HG03432 (cell line): Measurements from ENCODE around the gene BIN1.

Experiments used
- ATAC-seq: cut with Tn5 transposase; IDR thresholded peaks from one replicate; pipeline ENCODE4 v1.9.1; 2021; ENCODE audit warnings: mild to moderate bottlenecking, moderate library complexity; ENCODE audit not compliant: unreplicated experiment

The BIN1 gene

DNA sequence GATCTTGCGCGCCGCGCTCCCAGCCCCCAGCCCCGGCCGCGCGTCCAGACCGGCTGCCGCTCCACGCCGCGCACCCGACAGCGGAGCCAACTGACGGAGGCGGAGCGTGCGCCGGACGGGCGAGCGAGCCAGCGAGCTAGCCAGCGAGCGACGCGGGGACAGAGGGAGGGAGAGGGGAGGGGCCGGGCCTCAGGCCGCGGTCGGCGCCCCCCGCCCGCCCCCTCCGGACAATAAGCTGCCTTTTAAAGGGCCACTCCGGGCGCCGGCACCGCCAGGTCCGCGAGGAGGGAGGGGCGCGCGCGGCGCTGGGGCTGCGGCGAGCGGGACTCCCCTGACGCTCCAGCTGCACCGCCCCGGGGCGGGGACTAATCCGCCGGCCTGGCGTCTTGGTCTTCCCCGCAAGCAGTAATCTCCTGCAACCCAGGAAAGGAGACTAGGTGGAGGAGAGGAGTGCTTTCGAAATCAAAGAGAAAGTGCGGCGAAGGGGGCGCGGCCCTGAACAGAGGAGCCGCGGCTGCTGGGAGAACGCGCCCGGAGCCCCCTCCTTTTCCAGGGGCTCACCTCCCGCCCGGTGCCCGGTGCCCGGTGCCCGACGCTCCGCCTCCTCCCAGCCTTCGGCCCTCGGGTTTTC is at the start of gene BIN1:
BIN1 (minus strand) TSS at position 164 of the 631 bp plus-strand sequence. CDS start 211 bp downstream, outside the sequence.
- ATAC-seq = peak; percentile 91

- no peak for ATAC-seq
These were observed 49.0 kb upstream of the BIN1 start for GRCh38 chr2:127155947-127156346.

DNA sequence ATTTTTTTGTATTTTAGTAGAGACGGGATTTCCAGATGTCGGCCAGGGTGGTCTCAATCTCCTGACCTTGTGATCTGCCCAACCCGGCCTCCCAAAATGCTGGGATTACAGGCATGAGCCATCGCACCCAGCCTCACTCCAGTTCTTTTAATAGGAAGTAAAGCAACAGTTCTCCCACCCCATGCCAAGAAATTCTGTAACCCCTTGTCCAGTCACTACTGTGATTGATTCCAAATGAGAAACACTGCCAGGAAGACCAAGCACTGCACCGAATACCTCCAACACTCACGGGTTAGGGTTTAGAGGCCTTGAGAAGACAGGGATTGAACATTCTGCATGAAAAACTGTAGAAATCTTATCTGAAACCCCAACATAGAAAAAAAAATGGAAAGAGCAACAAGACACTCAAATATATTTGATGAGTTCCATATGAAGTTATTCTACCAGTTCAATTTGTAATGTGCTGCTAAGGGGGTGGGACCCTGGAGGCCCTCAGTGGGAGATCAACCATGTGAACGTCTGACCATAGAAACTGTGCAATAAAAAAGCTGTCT is 48.2 kb upstream of the BIN1 start:
- no peak for ATAC-seq

GRCh38 chr2:127154396-127154795 is 47.4 kb upstream of the BIN1 start:
- no peak for ATAC-seq

- ATAC-seq = no peak
These were observed 46.8 kb upstream of the BIN1 start for GRCh38 chr2:127153691-127154158.

GRCh38 chr2:127150996-127151395 is 44.0 kb upstream of the BIN1 start:
- no peak for ATAC-seq

GRCh38 chr2:127149384-127149783 is 42.4 kb upstream of the BIN1 start:
- ATAC-seq = no peak

DNA sequence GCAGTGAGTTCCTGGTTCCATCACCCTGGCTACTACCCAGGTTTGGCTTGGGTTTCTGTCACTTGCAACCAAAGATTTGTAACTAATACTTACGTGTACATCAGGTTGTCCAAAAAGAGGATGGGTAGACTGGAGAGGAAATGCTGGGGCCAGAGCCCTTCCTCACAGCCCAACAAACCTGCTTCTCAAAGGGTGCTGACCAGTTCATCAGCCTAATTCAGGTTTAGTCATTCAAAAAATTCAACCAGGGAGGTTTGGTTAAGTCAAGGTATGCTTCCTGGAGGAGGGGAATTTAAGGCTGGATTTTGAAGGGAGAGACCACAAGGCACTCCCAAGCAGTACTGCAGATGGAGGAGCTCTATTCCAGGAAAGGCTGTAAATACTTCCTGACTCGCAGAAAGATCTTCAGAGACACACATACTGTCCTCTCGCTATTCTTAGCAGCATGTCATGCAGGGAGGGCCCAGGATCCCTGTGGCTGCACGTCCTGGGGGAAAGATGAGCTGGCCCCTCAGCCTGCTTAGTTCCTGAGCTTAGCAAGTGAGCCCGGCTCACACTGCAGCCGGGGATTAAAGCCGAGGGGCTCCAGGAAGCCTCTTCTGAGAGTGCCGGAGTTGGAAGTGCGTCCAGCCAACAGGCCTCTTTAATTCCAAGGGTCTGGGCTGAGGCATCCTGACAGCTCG is 40.0 kb upstream of the BIN1 start:
- no peak for ATAC-seq

DNA sequence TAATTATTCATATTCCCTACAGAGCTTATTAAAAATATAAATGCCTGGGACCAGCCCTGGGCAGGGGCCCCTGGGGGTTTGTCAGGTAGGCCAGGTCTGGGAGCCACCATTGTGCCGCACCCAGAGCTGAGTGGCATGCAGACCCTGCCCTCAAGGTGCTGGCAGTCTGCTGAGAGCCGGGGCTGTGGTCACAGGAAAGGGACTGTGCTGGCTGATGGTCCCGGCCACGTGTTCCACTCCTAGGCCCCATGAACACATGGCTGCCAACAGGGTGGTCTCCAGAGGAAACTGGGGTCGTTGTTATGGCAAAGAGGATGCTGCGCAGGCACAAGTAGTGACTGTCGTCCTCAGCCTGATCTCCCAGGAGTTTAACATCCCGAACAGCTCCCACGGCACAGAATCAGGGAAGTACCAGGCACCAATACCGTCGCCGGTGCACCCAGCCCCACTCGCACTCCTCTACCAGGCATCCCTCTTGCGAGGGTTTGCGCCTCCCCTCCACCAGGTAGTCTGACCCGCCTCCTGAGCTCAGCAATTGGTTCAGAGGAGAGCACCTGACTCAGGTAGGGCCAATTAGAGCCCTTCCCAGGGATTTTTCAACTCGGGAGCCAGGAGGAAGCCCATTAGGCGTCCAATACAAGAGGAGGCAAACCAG is 39.2 kb upstream of the BIN1 start:
- ATAC-seq = no peak

- ATAC-seq = no peak
These were observed 38.4 kb upstream of the BIN1 start for GRCh38 chr2:127145280-127145895.

GRCh38 chr2:127143841-127144782 is 37.2 kb upstream of the BIN1 start:
- ATAC-seq = no peak

DNA sequence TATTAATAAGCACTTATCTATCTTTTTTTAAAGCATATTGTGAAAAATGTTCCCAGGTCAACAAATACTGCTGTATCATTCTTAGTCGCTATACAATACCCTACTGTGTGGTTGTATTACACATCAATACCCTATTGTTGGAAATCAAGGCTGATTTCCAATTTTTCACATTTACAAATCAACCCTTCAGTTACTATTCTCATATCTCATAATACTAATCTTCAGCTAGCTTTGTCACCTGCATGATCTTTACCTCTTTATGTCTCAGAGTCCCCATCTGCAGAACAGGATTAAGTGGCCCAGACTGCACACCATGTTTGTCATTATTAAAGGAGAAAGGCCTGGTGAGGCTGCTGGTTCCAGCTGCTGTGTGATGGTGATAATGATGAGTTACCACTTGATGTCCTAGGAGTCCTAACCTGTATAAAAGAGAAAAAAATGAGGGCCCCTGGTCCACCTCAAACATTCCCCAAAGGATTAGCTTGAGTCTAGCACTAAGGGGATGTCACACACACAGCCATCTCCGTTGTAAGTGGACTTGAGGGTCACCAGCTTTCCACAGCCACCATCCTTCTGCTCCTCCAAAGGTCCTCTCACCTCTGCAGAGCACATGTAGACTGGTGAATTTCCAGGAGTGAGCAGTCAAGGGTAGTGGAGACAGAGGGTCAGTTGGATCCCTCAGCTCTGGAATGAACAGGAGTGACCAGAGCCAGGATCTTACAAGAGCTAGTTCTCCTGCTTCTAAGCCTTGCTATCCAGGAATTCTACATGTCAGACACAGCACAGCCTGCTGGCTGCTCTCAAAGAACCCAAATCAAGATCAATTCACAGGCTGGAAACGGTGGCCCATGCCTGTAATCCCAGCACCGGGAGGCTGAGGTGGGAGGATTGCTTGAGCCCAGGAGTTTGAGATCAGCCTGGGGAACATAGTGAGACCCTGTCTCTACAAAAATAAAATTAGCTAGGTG is 36.0 kb upstream of the BIN1 start:
- ATAC-seq = no peak

DNA sequence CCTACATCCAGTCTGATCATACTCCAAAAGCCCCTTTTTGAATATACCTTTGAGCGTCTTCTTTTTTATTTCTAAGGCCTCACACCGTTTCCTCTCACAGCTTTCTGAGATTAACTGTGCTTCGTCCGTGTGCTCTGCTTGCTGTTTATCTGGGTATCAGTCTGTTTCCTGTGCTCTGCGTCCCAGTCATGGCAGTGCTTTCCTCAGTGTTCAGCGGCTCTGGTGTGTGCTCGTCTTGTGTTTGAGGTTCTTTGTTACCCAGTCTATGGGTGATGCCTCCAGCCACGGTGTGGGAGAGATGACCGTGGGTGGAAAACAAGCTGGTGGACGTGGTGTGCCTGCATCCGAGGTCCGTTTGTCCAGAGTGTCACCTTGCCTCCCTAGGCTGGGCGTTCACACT is 33.6 kb upstream of the BIN1 start:
- no peak for ATAC-seq

DNA sequence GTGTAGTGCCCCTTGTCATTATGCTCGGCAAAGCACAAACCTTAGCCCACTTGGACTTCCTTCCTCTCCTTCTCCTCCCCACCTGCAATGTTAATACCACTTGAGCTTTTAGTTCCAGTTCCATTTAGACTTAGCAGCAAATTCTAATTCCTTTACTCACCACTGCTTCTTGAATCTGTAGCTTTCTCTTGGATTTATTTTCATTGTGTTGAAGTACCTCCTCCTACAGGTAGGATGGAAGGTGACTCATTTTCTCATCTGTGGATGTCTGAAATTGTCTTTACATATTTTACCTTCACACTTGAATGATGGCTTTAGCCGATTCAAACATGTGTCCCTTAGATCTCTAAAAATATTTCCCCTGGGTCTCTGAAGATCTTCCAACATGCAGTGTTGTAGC is 32.8 kb upstream of the BIN1 start:
- ATAC-seq = no peak

DNA sequence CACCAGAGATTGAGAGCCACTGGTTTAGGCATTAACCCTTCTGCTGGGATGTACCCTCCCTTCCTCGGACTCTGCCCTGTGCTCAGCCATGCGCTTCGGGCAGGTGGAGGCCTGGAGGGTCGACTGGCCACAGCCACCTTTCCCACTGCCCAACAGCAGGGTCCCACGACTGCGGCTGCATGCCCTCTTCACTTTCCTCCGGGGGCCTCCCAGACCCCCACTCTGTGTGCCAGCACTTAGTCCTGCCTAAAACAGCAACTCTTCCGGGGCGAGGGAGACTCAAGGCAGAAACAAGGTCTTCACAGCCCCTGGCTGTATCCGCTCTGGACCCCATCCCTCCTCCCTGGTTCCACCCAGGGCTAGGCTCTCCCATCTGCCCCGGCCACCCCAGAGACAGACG is 31.3 kb upstream of the BIN1 start:
- ATAC-seq = no peak

DNA sequence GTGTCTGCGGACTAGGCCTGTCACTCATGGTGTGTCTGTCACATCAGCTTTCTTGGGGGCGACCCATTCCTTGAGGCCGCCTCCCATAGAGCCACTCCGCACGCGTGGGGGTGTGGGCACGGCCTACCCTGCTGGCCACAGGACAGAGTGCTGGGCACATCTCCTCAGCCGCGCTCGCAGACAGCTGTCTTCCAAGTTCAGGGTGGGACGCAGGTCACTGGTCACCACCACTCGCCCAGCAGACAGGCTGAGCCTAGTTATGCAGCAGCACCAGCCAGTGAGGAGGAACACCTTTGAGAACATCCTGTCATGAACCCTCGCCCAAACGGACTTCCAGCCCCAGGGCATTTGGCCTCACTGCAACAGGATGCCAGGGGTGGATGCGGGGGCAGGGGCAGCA is 30.8 kb upstream of the BIN1 start:
- ATAC-seq = no peak

- no peak for ATAC-seq
These were observed 30.3 kb upstream of the BIN1 start for GRCh38 chr2:127137225-127137624.

DNA sequence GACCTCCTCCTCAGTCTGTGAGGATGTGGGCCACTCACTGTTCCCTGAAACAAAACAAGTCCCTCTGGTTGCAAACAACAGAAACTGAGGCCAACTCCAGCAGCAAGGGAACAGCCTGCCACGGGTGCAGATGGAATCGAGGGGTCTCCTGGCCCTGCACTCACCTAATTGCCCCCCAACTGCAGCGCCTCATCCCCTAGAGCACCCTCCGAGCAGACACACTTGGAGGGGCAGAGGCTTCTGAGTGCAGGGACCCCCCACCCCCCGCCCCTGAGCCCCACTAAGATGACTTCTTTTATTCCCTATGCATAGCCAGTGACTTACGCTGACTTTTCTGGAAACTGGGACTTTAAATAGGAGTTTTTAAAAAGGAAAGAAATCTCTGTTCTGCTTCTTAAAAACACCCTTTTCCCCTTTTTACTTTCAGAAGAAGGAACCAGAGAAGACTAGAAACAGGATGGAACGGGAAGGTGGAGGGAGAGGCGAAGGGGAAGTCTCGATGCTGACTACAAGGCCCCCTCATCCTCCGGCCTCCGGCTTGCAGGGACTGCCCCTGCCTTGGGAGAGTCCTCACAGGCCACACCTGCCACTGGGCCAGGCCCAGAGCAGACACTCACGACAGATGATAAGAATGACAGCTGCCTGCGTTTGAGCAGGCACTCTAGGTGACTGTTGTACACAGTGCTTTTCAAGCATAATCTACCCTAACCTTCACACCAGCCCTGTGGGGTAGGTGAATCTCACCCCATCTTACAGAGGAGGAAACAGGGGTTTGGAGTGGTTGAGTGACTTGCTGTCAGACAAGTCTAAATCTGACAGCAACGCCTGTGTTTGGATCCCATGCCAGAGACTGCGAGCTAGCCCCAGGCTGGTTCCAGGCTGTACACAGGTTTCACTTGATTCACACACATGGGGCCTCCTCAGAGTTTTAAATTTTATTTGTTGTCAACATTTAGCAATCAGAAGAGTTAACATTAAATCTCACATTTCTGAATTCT is 28.2 kb upstream of the BIN1 start:
- peak; percentile 61 for ATAC-seq
